Measurements from ENCODE around the gene EXD3. TPM values are rescaled to one million over a fixed set of nuclear protein-coding genes. Genes with fewer than 3 reads are reported as not detected.
"Not testable (repeated sequence)": the region's sequence is repeated elsewhere in the genome, so short reads cannot be mapped to it uniquely, and the experiment has no call there.

Gene EXD3
- total and polyA plus RNA-seq, 8 donors, result 8.1 to 57.3 (median 13.6) TPM

- H3K4me3 ChIP-seq, result no peak overlapping the region
- H3K4me1 ChIP-seq, result no peaks in the 10 kb centered on the region
- no peaks in the 10 kb centered on the region for H3K36me3 ChIP-seq
- no peak for ATAC-seq
- 81 to 83% methylated on average over 21 of the region's 21 CpGs for WGBS, 2 donors
- intact Hi-C loops (cut with DNase I), result no loop called here
- H3K27me3 ChIP-seq, result no peaks in the 10 kb centered on the region
- H3K27ac ChIP-seq, result no peak overlapping the region
- FAIRE-seq, result no peak
- no peaks in the 10 kb centered on the region for H3K9me3 ChIP-seq
- no peak for DNase-seq
- TF ChIP-seq, protein P1, sequence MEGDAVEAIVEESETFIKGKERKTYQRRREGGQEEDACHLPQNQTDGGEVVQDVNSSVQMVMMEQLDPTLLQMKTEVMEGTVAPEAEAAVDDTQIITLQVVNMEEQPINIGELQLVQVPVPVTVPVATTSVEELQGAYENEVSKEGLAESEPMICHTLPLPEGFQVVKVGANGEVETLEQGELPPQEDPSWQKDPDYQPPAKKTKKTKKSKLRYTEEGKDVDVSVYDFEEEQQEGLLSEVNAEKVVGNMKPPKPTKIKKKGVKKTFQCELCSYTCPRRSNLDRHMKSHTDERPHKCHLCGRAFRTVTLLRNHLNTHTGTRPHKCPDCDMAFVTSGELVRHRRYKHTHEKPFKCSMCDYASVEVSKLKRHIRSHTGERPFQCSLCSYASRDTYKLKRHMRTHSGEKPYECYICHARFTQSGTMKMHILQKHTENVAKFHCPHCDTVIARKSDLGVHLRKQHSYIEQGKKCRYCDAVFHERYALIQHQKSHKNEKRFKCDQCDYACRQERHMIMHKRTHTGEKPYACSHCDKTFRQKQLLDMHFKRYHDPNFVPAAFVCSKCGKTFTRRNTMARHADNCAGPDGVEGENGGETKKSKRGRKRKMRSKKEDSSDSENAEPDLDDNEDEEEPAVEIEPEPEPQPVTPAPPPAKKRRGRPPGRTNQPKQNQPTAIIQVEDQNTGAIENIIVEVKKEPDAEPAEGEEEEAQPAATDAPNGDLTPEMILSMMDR (IDR thresholded peaks at IDR 0.05), result no peak
These were observed 89.8 kb downstream of the EXD3 start for GRCh38 chr9:137333016-137333671.

GRCh38 chr9:137331929-137332328, 91.0 kb downstream of the EXD3 start:
- no peak for FAIRE-seq
- 91 to 95% methylated on average over 9 of the region's 9 CpGs for WGBS, 2 donors

GRCh38 chr9:137330689-137331088, 92.3 kb downstream of the EXD3 start:
- H3K36me3 ChIP-seq, result no peaks in the 10 kb centered on the region
- TF ChIP-seq, protein P1 (IDR thresholded peaks at IDR 0.05), result no peak
- intact Hi-C loops (cut with DNase I), result no loop called here
- no peak overlapping the region for H3K27ac ChIP-seq
- 66 to 79% methylated on average over 6 of the region's 6 CpGs for WGBS, 2 donors
- ATAC-seq (no peak), FAIRE-seq (no peak), DNase-seq (no peak)
- no peaks in the 10 kb centered on the region for H3K9me3 ChIP-seq
- H3K27me3 ChIP-seq, result no peaks in the 10 kb centered on the region
- H3K4me3 ChIP-seq, result no peak overlapping the region
- no peaks in the 10 kb centered on the region for H3K4me1 ChIP-seq

More at GRCh38 chr9:137331929-137332328, 91.0 kb downstream of the EXD3 start:
- Histone ChIP-seq H3K4me1 (no peaks in the 10 kb centered on the region), H3K27me3 (no peaks in the 10 kb centered on the region), H3K9me3 (no peaks in the 10 kb centered on the region), H3K27ac (no peak overlapping the region), H3K36me3 (no peaks in the 10 kb centered on the region), H3K4me3 (no peak overlapping the region)
- intact Hi-C loops (cut with DNase I), result no loop called here
- TF ChIP-seq, protein P1 (IDR thresholded peaks at IDR 0.05), result no peak
- no peak for DNase-seq
- ATAC-seq, result no peak

GRCh38 chr9:137329590-137329989, 93.4 kb downstream of the EXD3 start:
- H3K27ac ChIP-seq; FAIRE-seq; H3K4me1 ChIP-seq; H3K9me3 ChIP-seq; ATAC-seq; DNase-seq; intact Hi-C loops (cut with DNase I); H3K27me3 ChIP-seq; H3K36me3 ChIP-seq; H3K4me3 ChIP-seq: not testable (repeated sequence)
- WGBS, 2 donors, result 52 to 57% methylated on average over 10 to 24 of the region's 26 CpGs

DNA sequence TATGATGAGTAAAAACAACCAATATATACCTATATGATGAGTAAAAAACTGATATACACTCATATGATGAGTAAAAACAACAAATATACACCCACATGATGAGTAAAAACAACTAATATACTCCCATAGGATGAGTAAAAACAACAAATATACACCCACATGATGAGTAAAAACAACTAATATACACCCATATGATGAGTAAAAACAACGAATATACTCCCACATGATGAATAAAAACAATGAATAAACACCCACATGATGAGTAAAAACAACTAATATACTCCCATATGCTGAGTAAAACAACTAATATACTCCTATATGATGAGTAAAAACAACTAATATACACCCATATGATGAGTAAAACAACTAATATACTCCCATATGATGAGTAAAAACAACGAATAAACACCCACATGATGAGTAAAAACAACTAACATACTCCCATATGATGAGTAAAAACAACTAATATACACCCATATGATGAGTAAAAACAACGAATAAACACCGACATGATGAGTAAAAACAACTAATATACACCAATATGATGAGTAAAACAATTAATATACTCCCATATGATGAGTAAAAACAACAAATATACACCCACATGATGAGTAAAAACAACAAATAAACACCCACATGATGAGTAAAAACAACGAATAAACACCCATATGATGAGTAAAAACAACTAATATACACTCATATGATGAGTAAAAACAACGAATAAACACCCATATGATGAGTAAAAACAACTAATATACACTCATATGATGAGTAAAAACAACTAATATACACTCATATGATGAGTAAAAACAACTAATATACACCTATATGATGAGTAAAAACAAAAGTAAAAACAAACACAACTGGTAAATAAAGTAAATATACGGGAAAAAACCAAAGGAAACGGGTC, 95.1 kb downstream of the EXD3 start:
- FAIRE-seq, result peak; percentile 100

More for the DNA sequence above, 95.1 kb downstream of the EXD3 start:
- H3K27me3 ChIP-seq; H3K9me3 ChIP-seq; H3K27ac ChIP-seq; DNase-seq; H3K4me3 ChIP-seq; intact Hi-C loops (cut with DNase I); ATAC-seq; H3K4me1 ChIP-seq; H3K36me3 ChIP-seq: not testable (repeated sequence)
- 73 to 77% methylated on average over 8 of the region's 8 CpGs for WGBS, 2 donors
